HCT116 (cell line): ENCODE results near the gene COL4A1. TPM values are rescaled to one million over a fixed set of nuclear protein-coding genes. Genes with fewer than 3 reads are reported as not detected.

ENCODE experiments used
- ATAC-seq: fragments of 200-7000 bp; cut with Tn5 transposase; 2 replicates; pipeline ENCODE4 v1.9.1; 2020; ENCODE audit warnings: mild to moderate bottlenecking, moderate library complexity
- BruUV-seq: library from RNA; stranded (reverse); fragments of 400-500 nt; replicated peaks from 2 replicates; lab custom pipeline; 2021; lab: Mats Ljungman, UMichigan
- CTCF ChIA-PET: fragments of 300-600 bp; sonication (Branson Sonifier 250); formaldehyde crosslinking; loops from one replicate; lab custom pipeline; 2021; ENCODE audit warnings: antibody characterized with exemption; lab: Charles Lee
- POLR2A ChIA-PET: fragments of 300-600, 350-600 bp; sonication (Branson Sonifier 250); formaldehyde crosslinking; loops from one replicate; lab custom pipeline; 2021; ENCODE audit warnings: antibody characterized with exemption; lab: Charles Lee
- RAD21 ChIA-PET, 2 experiments: fragments of 300-600 bp; sonication (Branson Sonifier 250); formaldehyde crosslinking; loops; one replicate each; lab custom pipeline; 2023; ENCODE audit warnings: low total read pairs in 2 of 2; ENCODE audit not compliant: uncharacterized antibody in 2 of 2, unreplicated experiment in 2 of 2, low non-redundant PET in 1 of 2; lab: Charles Lee
- DNase-seq: peaks from one replicate; pipeline ENCODE4 v3.0.0-alpha.2; 2010; ENCODE audit warnings: low read depth, low spot score
- H2AFZ ChIP-seq: fragments of 200-600 bp; shearing (Covaris generic), sonication (generic); 2 replicates; pipeline ENCODE4 v1.6.1; 2017; ENCODE audit warnings: low read depth, mixed run types, mixed read lengths, antibody characterized with exemption, low read length; ENCODE audit not compliant: poor library complexity, severe bottlenecking
- H3K27ac ChIP-seq: 2 replicates; pipeline ENCODE4 v1.5.1; 2012; ENCODE audit warnings: low read depth, low read length
- H3K27me3 ChIP-seq: fragments of 200-600 bp; sonication (generic); 2 replicates; pipeline ENCODE4 v1.6.1; 2016; ENCODE audit warnings: mixed run types, low read length, mixed read lengths; ENCODE audit not compliant: insufficient read depth
- H3K36me3 ChIP-seq, 2 experiments: fragments of 200-500 bp in 1 of 2; fragments of 200-600 bp in 1 of 2; sonication (Bioruptor generic) in 1 of 2; sonication (generic) in 1 of 2; 2 replicates each; pipeline versions ENCODE4 v1.5.1 to v1.6.1; 2014 to 2016; ENCODE audit warnings: low read length in 2 of 2, inconsistent platforms in 1 of 2, mixed read lengths in 1 of 2, mixed run types in 1 of 2; ENCODE audit not compliant: insufficient read depth in 2 of 2, control insufficient read depth in 1 of 2
- H3K4me1 ChIP-seq, 2 experiments: fragments of 200-600 bp in 1 of 2; sonication (generic) in 1 of 2; 2 replicates each; pipeline versions ENCODE4 v1.5.1 to v1.6.1; 2012 to 2017; ENCODE audit warnings: low read length in 2 of 2, inconsistent platforms in 1 of 2, mild to moderate bottlenecking in 1 of 2, mixed read lengths in 1 of 2, mixed run types in 1 of 2, moderate library complexity in 1 of 2; ENCODE audit not compliant: insufficient read depth in 2 of 2, control insufficient read depth in 1 of 2
- H3K4me2 ChIP-seq: fragments of 200-600 bp; sonication (generic); 2 replicates; pipeline ENCODE4 v1.6.1; 2017; ENCODE audit warnings: mixed run types, low read length, mixed read lengths
- H3K4me3 ChIP-seq, 2 experiments: fragments of 200-600 bp in 1 of 2; sonication (generic) in 1 of 2; replicated peaks in 1 of 2; 2 replicates each; pipeline ENCODE4 v1.5.1; 2011 to 2016; ENCODE audit warnings: low read length in 2 of 2, control low read depth in 1 of 2, low read depth in 1 of 2, mild to moderate bottlenecking in 1 of 2, mixed read lengths in 1 of 2, mixed run types in 1 of 2
- H3K79me2 ChIP-seq: fragments of 200-600 bp; sonication (generic); 2 replicates; pipeline ENCODE4 v1.6.1; 2017; ENCODE audit warnings: mild to moderate bottlenecking, mixed run types, low read length, moderate library complexity, mixed read lengths; ENCODE audit not compliant: insufficient read depth
- H3K9ac ChIP-seq: fragments of 200-600 bp; sonication (generic); 2 replicates; pipeline ENCODE4 v1.6.1; 2016; ENCODE audit warnings: low read length, mixed read lengths
- H3K9me2 ChIP-seq: fragments of 200-600 bp; sonication (generic), shearing (Covaris generic); 2 replicates; pipeline ENCODE4 v1.6.1; 2017; ENCODE audit warnings: mixed run types, mild to moderate bottlenecking, moderate library complexity; ENCODE audit not compliant: insufficient read depth
- H3K9me3 ChIP-seq, 2 experiments: fragments of 200-500 bp in 1 of 2; fragments of 200-600 bp in 1 of 2; sonication (Bioruptor generic) in 1 of 2; sonication (generic) in 1 of 2; 2 replicates each; pipeline ENCODE4 v1.6.1; 2014 to 2017; ENCODE audit warnings: low read length in 2 of 2, mixed read lengths in 2 of 2, inconsistent platforms in 1 of 2, low read depth in 1 of 2, mild to moderate bottlenecking in 1 of 2, mixed run types in 1 of 2, moderate library complexity in 1 of 2; ENCODE audit not compliant: control insufficient read depth in 1 of 2, insufficient read depth in 1 of 2
- H4K20me1 ChIP-seq: fragments of 200-600 bp; sonication (generic), shearing (Covaris generic); 2 replicates; pipeline ENCODE4 v1.6.1; 2017; ENCODE audit warnings: mixed run types, mild to moderate bottlenecking, moderate library complexity; ENCODE audit not compliant: insufficient read depth
- CEBPB ChIP-seq: IDR thresholded peaks from 2 replicates; pipeline ENCODE4 v1.6.1; 2012; ENCODE audit warnings: low read depth
- CTCF ChIP-seq, 3 experiments: fragments of 200-600 bp in 1 of 3; sonication (generic) in 1 of 3; IDR thresholded peaks in 2 of 3; conservative IDR thresholded peaks in 1 of 3; 2 replicates each; pipeline ENCODE4 v1.5.1; 2012 to 2017; ENCODE audit warnings: low read depth in 2 of 3, low read length in 2 of 3, antibody characterized with exemption in 1 of 3, borderline replicate concordance in 1 of 3, control low read depth in 1 of 3, mild to moderate bottlenecking in 1 of 3, mixed read lengths in 1 of 3, mixed run types in 1 of 3, moderate library complexity in 1 of 3; ENCODE audit not compliant: insufficient read depth in 1 of 3
- EZH2phosphoT487 ChIP-seq: fragments of 200-600 bp; IDR thresholded peaks from 2 replicates; pipeline ENCODE4 v1.6.1; 2018; ENCODE audit warnings: antibody characterized with exemption, borderline replicate concordance
- JUND ChIP-seq: IDR thresholded peaks from 2 replicates; pipeline ENCODE4 v1.6.1; 2012
- RAD21 ChIP-seq: IDR thresholded peaks from 2 replicates; pipeline ENCODE4 v1.6.1; 2012; ENCODE audit warnings: low read depth, mild to moderate bottlenecking
- SRF ChIP-seq: IDR thresholded peaks from 2 replicates; pipeline ENCODE4 v1.6.1; 2012; ENCODE audit warnings: low read depth
- YY1 ChIP-seq: IDR thresholded peaks from 2 replicates; pipeline ENCODE4 v1.6.1; 2011; ENCODE audit warnings: low read length, low read depth, moderate library complexity, mild to moderate bottlenecking; ENCODE audit not compliant: insufficient replicate concordance; ENCODE audit errors: extremely low read depth
- ZFX ChIP-seq: fragments of 450-650 bp; IDR thresholded peaks from 2 replicates; pipeline ENCODE4 v1.6.1; 2017
- intact Hi-C: fragments of 100-400 bp; cut with micrococcal nuclease; formaldehyde crosslinking; loops from 2 replicates; pipeline ENCODE4 v1.10.0; 2022
- total RNA-seq: library from RNA; stranded (reverse); gene quantifications from one replicate; pipeline ENCODE4 v1.2.1, GENCODE V29; 2021; ENCODE audit not compliant: unreplicated experiment

The COL4A1 gene
- total RNA-seq, 1 experiment from 2014 or later = 0.57 TPM

GRCh38 chr13:110124201-110124940, 182.6 kb downstream of the COL4A1 start:
- ChIA-PET POLR2A (no interaction called here), RAD21 (no interaction called here), CTCF (no interaction called here)
- intact Hi-C loops = no loop called here
- no peaks in the 10 kb centered on the region for H3K36me3 ChIP-seq
- DNase-seq (no peak), ATAC-seq (no peak)
- H3K27ac ChIP-seq = no peak overlapping the region
- H3K4me1 ChIP-seq = peaks cover 2 to 10% of the 10 kb centered on the region in 2 experiments; a peak in 1 of 4 replicates
- no peak overlapping the region for H2AFZ ChIP-seq
- BruUV-seq = no TSS peak
- H3K9ac ChIP-seq = no peak overlapping the region
- no peak overlapping the region for H3K4me2 ChIP-seq
- H3K9me3 ChIP-seq = no peaks in the 10 kb centered on the region
- H3K4me3 ChIP-seq = no peak overlapping the region
- H3K79me2 ChIP-seq = no peaks in the 10 kb centered on the region
- no peak for TF ChIP-seq YY1
- TF ChIP-seq JUND = no peak
- TF ChIP-seq ZFX = no peak
- TF ChIP-seq SRF = no peak
- no peak for TF ChIP-seq CTCF (IDR thresholded peaks at IDR 0.05 in 2 of 3, conservative IDR thresholded peaks at IDR 0.05 in 1 of 3; ENCODE audit: borderline replicate concordance in 1 of 3, insufficient read depth in 1 of 3, low read depth in 2 of 3, low read length in 2 of 3)
- no peak for TF ChIP-seq EZH2phosphoT487
- TF ChIP-seq CEBPB = no peak
- TF ChIP-seq RAD21 = no peak
- H3K9me2 ChIP-seq = no peaks in the 10 kb centered on the region
- H3K27me3 ChIP-seq = no peaks in the 10 kb centered on the region
- H4K20me1 ChIP-seq = no peaks in the 10 kb centered on the region
